ENCODE measurements around the gene VEPH1. TPM values are rescaled to one million over a fixed set of nuclear protein-coding genes. Genes with fewer than 3 reads are reported as not detected.

Gene VEPH1
- total RNA-seq, 1 donor from 2014 or later: 1.0 TPM

- no peaks in the 10 kb centered on the region for H3K36me3 ChIP-seq (ENCODE audit: control insufficient read depth in 3 of 3, insufficient read depth in 3 of 3, low read length in 3 of 3)
- no peak overlapping the region for H3K4me3 ChIP-seq (ENCODE audit: low read length in 3 of 3)
- H3K4me1 ChIP-seq (ENCODE audit: control insufficient read depth in 3 of 3, insufficient read depth in 3 of 3, low read length in 3 of 3): no peaks in the 10 kb centered on the region
- no peak overlapping the region for H3K9ac ChIP-seq (ENCODE audit: low read depth in 1 of 3, low read length in 3 of 3)
- no peaks in the 10 kb centered on the region for H3K9me3 ChIP-seq (ENCODE audit: control insufficient read depth in 3 of 3, low read length in 3 of 3)
- H3K27me3 ChIP-seq (ENCODE audit: control insufficient read depth in 3 of 3, insufficient read depth in 3 of 3, low read length in 3 of 3): no peaks in the 10 kb centered on the region
- H3K27ac ChIP-seq (ENCODE audit: low read depth, low read length): no peak overlapping the region
Observed at GRCh38 chr3:157261000-157261399, 242.2 kb downstream of the VEPH1 start.

GRCh38 chr3:157259825-157260224 lies 243.4 kb downstream of the VEPH1 start:
- Histone ChIP-seq H3K4me3 (ENCODE audit: low read length in 3 of 3) (no peak overlapping the region), H3K9me3 (ENCODE audit: control insufficient read depth in 3 of 3, low read length in 3 of 3) (no peaks in the 10 kb centered on the region), H3K9ac (ENCODE audit: low read depth in 1 of 3, low read length in 3 of 3) (no peak overlapping the region), H3K4me1 (ENCODE audit: control insufficient read depth in 3 of 3, insufficient read depth in 3 of 3, low read length in 3 of 3) (no peaks in the 10 kb centered on the region), H3K27ac (ENCODE audit: low read depth, low read length) (no peak overlapping the region), H3K36me3 (ENCODE audit: control insufficient read depth in 3 of 3, insufficient read depth in 3 of 3, low read length in 3 of 3) (no peaks in the 10 kb centered on the region), H3K27me3 (ENCODE audit: control insufficient read depth in 3 of 3, insufficient read depth in 3 of 3, low read length in 3 of 3) (no peaks in the 10 kb centered on the region)

DNA sequence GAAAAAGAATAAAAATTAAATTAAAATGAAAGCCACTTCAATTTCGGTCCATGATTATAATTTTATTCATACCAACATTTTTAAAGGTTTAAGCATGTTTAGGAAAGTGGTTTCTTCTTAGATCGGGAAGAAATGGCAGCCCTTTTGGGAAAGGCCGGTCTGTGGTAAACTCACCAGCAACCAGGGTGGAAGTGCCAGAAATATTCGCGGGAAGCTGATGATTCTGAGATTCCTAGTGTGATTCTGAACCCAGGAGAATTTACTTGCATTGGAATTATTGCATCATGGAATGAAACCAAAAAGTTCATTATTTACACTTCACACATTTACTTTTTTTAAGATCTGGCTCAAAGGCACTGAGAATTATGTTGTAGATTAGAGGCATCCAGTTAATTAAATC lies 246.1 kb downstream of the VEPH1 start:
- H3K27me3 ChIP-seq (ENCODE audit: control insufficient read depth in 3 of 3, insufficient read depth in 3 of 3, low read length in 3 of 3): no peaks in the 10 kb centered on the region
- no peak overlapping the region for H3K9ac ChIP-seq (ENCODE audit: low read depth in 1 of 3, low read length in 3 of 3)
- no peak overlapping the region for H3K27ac ChIP-seq (ENCODE audit: low read depth, low read length)
- H3K36me3 ChIP-seq (ENCODE audit: control insufficient read depth in 3 of 3, insufficient read depth in 3 of 3, low read length in 3 of 3): no peaks in the 10 kb centered on the region
- peaks cover 0 to under 1% (median 0%) of the 10 kb centered on the region in 3 donors for H3K4me1 ChIP-seq (ENCODE audit: control insufficient read depth in 3 of 3, insufficient read depth in 3 of 3, low read length in 3 of 3)
- no peak overlapping the region for H3K4me3 ChIP-seq (ENCODE audit: low read length in 3 of 3)
- no peaks in the 10 kb centered on the region for H3K9me3 ChIP-seq (ENCODE audit: control insufficient read depth in 3 of 3, low read length in 3 of 3)

DNA sequence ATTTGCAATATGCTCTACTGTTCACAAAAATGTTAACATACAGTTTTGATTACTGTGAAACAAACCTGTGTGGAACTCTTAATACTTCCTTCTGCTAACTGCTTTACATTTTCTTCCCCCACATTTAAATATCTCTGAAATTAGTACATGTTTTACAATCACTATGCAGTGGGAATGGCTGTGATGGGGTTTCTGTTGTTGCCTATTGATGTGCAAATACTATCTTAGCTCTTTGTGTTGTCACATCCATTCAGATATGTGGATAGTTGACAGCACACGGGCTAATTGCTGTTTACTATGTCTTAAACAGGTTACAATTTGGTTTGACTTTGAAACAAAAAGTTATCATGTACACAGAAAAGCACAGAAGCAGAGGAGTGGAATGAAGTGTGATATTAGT lies 247.4 kb downstream of the VEPH1 start:
- H3K36me3 ChIP-seq (ENCODE audit: control insufficient read depth in 3 of 3, insufficient read depth in 3 of 3, low read length in 3 of 3): no peaks in the 10 kb centered on the region
- H3K4me3 ChIP-seq (ENCODE audit: low read length in 3 of 3): no peak overlapping the region
- peaks cover 0 to 5% (median 0%) of the 10 kb centered on the region in 3 donors for H3K4me1 ChIP-seq (ENCODE audit: control insufficient read depth in 3 of 3, insufficient read depth in 3 of 3, low read length in 3 of 3)
- no peaks in the 10 kb centered on the region for H3K9me3 ChIP-seq (ENCODE audit: control insufficient read depth in 3 of 3, low read length in 3 of 3)
- no peak overlapping the region for H3K9ac ChIP-seq (ENCODE audit: low read depth in 1 of 3, low read length in 3 of 3)
- H3K27ac ChIP-seq (ENCODE audit: low read depth, low read length): no peak overlapping the region
- H3K27me3 ChIP-seq (ENCODE audit: control insufficient read depth in 3 of 3, insufficient read depth in 3 of 3, low read length in 3 of 3): no peaks in the 10 kb centered on the region

DNA sequence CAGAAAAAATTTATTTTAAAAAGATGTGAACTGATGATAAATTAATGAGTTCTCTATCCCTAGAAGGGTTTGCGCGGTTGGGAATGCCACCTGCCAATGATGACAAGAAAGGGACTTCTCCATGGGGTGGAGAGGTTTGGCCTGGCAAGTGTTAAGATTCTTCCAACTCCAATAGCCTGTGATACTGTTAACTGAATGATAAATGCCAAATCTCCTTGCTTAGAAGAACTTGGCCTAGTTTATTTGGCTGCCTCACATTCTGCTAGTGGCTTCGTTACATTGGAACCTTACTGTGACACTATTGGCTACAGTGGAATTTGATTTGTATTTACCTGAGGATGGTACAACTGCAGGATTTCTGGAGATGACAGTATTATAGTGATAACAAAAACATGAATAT lies 251.5 kb downstream of the VEPH1 start:
- Histone ChIP-seq H3K27me3 (ENCODE audit: control insufficient read depth in 3 of 3, insufficient read depth in 3 of 3, low read length in 3 of 3) (no peaks in the 10 kb centered on the region), H3K9me3 (ENCODE audit: control insufficient read depth in 3 of 3, low read length in 3 of 3) (no peaks in the 10 kb centered on the region), H3K9ac (ENCODE audit: low read depth in 1 of 3, low read length in 3 of 3) (no peak overlapping the region), H3K4me1 (ENCODE audit: control insufficient read depth in 3 of 3, insufficient read depth in 3 of 3, low read length in 3 of 3) (peaks cover 6 to 17% (median 11%) of the 10 kb centered on the region in 3 donors), H3K4me3 (ENCODE audit: low read length in 3 of 3) (no peak overlapping the region), H3K27ac (ENCODE audit: low read depth, low read length) (no peak overlapping the region), H3K36me3 (ENCODE audit: control insufficient read depth in 3 of 3, insufficient read depth in 3 of 3, low read length in 3 of 3) (no peaks in the 10 kb centered on the region)

GRCh38 chr3:157249606-157250005 lies 253.6 kb downstream of the VEPH1 start:
- H3K9me3 ChIP-seq (ENCODE audit: control insufficient read depth in 3 of 3, low read length in 3 of 3): no peaks in the 10 kb centered on the region
- no peaks in the 10 kb centered on the region for H3K36me3 ChIP-seq (ENCODE audit: control insufficient read depth in 3 of 3, insufficient read depth in 3 of 3, low read length in 3 of 3)
- no peak overlapping the region for H3K4me3 ChIP-seq (ENCODE audit: low read length in 3 of 3)
- H3K27ac ChIP-seq (ENCODE audit: low read depth, low read length): no peak overlapping the region
- H3K4me1 ChIP-seq (ENCODE audit: control insufficient read depth in 3 of 3, insufficient read depth in 3 of 3, low read length in 3 of 3): peaks cover 6 to 17% (median 11%) of the 10 kb centered on the region in 3 donors
- H3K27me3 ChIP-seq (ENCODE audit: control insufficient read depth in 3 of 3, insufficient read depth in 3 of 3, low read length in 3 of 3): no peaks in the 10 kb centered on the region
- no peak overlapping the region for H3K9ac ChIP-seq (ENCODE audit: low read depth in 1 of 3, low read length in 3 of 3)

DNA sequence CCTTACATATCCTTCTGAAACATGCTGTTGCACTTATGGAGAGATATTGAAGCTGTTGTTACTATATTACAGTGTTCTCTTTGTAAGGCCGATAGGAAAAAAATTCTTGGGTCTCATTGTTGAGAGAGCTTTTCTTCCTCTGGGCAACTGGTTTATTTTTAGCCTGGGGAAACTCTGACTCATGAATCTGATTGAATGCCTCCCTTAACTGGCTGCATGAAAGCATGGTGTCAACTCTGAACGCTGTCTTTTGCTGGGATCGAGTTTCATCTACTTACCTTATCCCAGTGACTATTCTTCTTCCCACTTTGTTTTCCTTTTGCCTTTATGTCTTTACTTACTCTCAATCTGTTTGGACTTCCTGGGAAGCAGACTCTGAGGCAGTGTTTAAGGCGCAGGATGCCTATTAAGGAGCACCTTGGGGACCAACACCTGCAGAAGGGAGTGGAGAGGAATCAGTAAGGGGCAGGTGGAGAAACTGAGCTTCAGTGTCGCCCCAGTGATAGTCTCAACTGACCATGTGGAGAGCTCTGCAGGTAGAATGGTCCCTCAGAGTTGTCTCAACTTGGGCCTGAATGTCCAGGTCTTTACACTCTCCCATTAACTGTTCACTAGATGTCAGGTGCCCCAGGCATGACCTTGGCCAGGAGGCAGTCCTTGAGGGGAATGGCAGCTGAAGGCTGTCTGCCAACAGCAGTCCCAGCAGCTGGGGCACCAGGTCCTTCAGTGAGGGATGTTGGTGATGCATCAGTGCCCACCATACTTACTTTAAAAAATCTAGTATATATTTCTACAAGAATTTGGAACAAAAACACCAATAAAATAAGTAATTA lies 254.4 kb downstream of the VEPH1 start:
- H3K27me3 ChIP-seq (ENCODE audit: control insufficient read depth in 3 of 3, insufficient read depth in 3 of 3, low read length in 3 of 3): no peaks in the 10 kb centered on the region
- H3K9me3 ChIP-seq (ENCODE audit: control insufficient read depth in 3 of 3, low read length in 3 of 3): no peaks in the 10 kb centered on the region
- no peaks in the 10 kb centered on the region for H3K36me3 ChIP-seq (ENCODE audit: control insufficient read depth in 3 of 3, insufficient read depth in 3 of 3, low read length in 3 of 3)
- H3K4me3 ChIP-seq (ENCODE audit: low read length in 3 of 3): peak overlapping the region in 2 of 3 donors; percentile 36 to 45
- peaks cover 6 to 17% (median 11%) of the 10 kb centered on the region in 3 donors for H3K4me1 ChIP-seq (ENCODE audit: control insufficient read depth in 3 of 3, insufficient read depth in 3 of 3, low read length in 3 of 3)
- peak overlapping the region in 1 of 3 donors; percentile 8 for H3K9ac ChIP-seq (ENCODE audit: low read depth in 1 of 3, low read length in 3 of 3)
- peak overlapping the region; percentile 74 for H3K27ac ChIP-seq (ENCODE audit: low read depth, low read length)

- no peak overlapping the region for H3K27ac ChIP-seq (ENCODE audit: low read depth, low read length)
- peaks cover 6 to 17% (median 11%) of the 10 kb centered on the region in 3 donors for H3K4me1 ChIP-seq (ENCODE audit: control insufficient read depth in 3 of 3, insufficient read depth in 3 of 3, low read length in 3 of 3)
- no peak overlapping the region for H3K4me3 ChIP-seq (ENCODE audit: low read length in 3 of 3)
- H3K9ac ChIP-seq (ENCODE audit: low read depth in 1 of 3, low read length in 3 of 3): no peak overlapping the region
- no peaks in the 10 kb centered on the region for H3K9me3 ChIP-seq (ENCODE audit: control insufficient read depth in 3 of 3, low read length in 3 of 3)
- no peaks in the 10 kb centered on the region for H3K36me3 ChIP-seq (ENCODE audit: control insufficient read depth in 3 of 3, insufficient read depth in 3 of 3, low read length in 3 of 3)
- no peaks in the 10 kb centered on the region for H3K27me3 ChIP-seq (ENCODE audit: control insufficient read depth in 3 of 3, insufficient read depth in 3 of 3, low read length in 3 of 3)
Observed at GRCh38 chr3:157247391-157247790, 255.8 kb downstream of the VEPH1 start.

- H3K27me3 ChIP-seq (ENCODE audit: control insufficient read depth in 3 of 3, insufficient read depth in 3 of 3, low read length in 3 of 3): no peaks in the 10 kb centered on the region
Observed at GRCh38 chr3:157242836-157243235, 260.4 kb downstream of the VEPH1 start.

DNA sequence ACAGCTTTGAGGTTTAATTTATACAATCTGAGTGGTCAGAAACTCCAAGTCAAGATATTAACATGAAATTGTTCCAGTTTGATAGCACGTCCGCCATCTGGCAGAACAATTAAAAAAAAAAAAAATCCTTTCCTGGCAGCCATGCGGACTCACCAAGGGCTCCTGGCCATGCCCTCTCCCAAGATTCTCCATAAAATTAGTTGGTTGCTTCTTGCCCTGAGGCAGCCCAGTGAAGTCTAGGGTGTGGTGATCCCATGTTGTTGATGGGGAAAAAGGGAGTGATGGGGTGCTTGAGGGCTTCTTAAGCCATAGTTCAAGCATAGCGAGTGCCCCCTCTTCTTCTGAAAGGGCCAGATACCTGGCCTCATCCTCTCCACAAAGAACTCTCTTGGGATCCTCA lies 261.6 kb downstream of the VEPH1 start:
- H3K4me3 ChIP-seq (ENCODE audit: low read length in 3 of 3): no peak overlapping the region
- no peaks in the 10 kb centered on the region for H3K9me3 ChIP-seq (ENCODE audit: control insufficient read depth in 3 of 3, low read length in 3 of 3)
- no peaks in the 10 kb centered on the region for H3K27me3 ChIP-seq (ENCODE audit: control insufficient read depth in 3 of 3, insufficient read depth in 3 of 3, low read length in 3 of 3)
- no peak overlapping the region for H3K27ac ChIP-seq (ENCODE audit: low read depth, low read length)
- no peak overlapping the region for H3K9ac ChIP-seq (ENCODE audit: low read depth in 1 of 3, low read length in 3 of 3)
- peaks cover 0 to 3% (median 0%) of the 10 kb centered on the region in 3 donors for H3K4me1 ChIP-seq (ENCODE audit: control insufficient read depth in 3 of 3, insufficient read depth in 3 of 3, low read length in 3 of 3)
- H3K36me3 ChIP-seq (ENCODE audit: control insufficient read depth in 3 of 3, insufficient read depth in 3 of 3, low read length in 3 of 3): no peaks in the 10 kb centered on the region

More at GRCh38 chr3:157242836-157243235, 260.4 kb downstream of the VEPH1 start:
- Histone ChIP-seq H3K4me1 (ENCODE audit: control insufficient read depth in 3 of 3, insufficient read depth in 3 of 3, low read length in 3 of 3) (peaks cover 0 to 5% (median 1%) of the 10 kb centered on the region in 3 donors), H3K9me3 (ENCODE audit: control insufficient read depth in 3 of 3, low read length in 3 of 3) (no peaks in the 10 kb centered on the region), H3K4me3 (ENCODE audit: low read length in 3 of 3) (no peak overlapping the region), H3K27ac (ENCODE audit: low read depth, low read length) (no peak overlapping the region), H3K9ac (ENCODE audit: low read depth in 1 of 3, low read length in 3 of 3) (no peak overlapping the region), H3K36me3 (ENCODE audit: control insufficient read depth in 3 of 3, insufficient read depth in 3 of 3, low read length in 3 of 3) (no peaks in the 10 kb centered on the region)

Data from skeletal muscle tissue (tissue), 4 donors.